ENCODE measurements around the gene CFAP74.
"Not testable (repeated sequence)": the region's sequence is repeated elsewhere in the genome, so short reads cannot be mapped to it uniquely, and the experiment has no call there.

The CFAP74 gene

GRCh38 chr1:1893997-1894353, 109.6 kb downstream of the CFAP74 start:
- Histone ChIP-seq H3K4me3 (ENCODE audit: low read depth, low read length) (no peak overlapping the region), H3K4me1 (ENCODE audit: control insufficient read depth, insufficient read depth, low read length) (peaks cover 5% of the 10 kb centered on the region), H3K9me3 (ENCODE audit: control insufficient read depth, insufficient read depth, low read length) (no peaks in the 10 kb centered on the region), H3K36me3 (ENCODE audit: control insufficient read depth, insufficient read depth, low read length) (no peaks in the 10 kb centered on the region), H3K9ac (ENCODE audit: low read depth, low read length) (no peak overlapping the region), H3K27me3 (ENCODE audit: control insufficient read depth, insufficient read depth, low read length) (no peaks in the 10 kb centered on the region)

GRCh38 chr1:1893291-1893985, 110.1 kb downstream of the CFAP74 start:
- Histone ChIP-seq H3K4me3 (ENCODE audit: low read depth, low read length) (no peak overlapping the region), H3K36me3 (ENCODE audit: control insufficient read depth, insufficient read depth, low read length) (no peaks in the 10 kb centered on the region), H3K9ac (ENCODE audit: low read depth, low read length) (no peak overlapping the region), H3K9me3 (ENCODE audit: control insufficient read depth, insufficient read depth, low read length) (no peaks in the 10 kb centered on the region), H3K27me3 (ENCODE audit: control insufficient read depth, insufficient read depth, low read length) (no peaks in the 10 kb centered on the region), H3K4me1 (ENCODE audit: control insufficient read depth, insufficient read depth, low read length) (peaks cover 5% of the 10 kb centered on the region)

- H3K36me3 ChIP-seq (ENCODE audit: control insufficient read depth, insufficient read depth, low read length): no peaks in the 10 kb centered on the region
- no peaks in the 10 kb centered on the region for H3K9me3 ChIP-seq (ENCODE audit: control insufficient read depth, insufficient read depth, low read length)
- H3K4me3 ChIP-seq (ENCODE audit: low read depth, low read length): no peak overlapping the region
- no peaks in the 10 kb centered on the region for H3K27me3 ChIP-seq (ENCODE audit: control insufficient read depth, insufficient read depth, low read length)
- H3K9ac ChIP-seq (ENCODE audit: low read depth, low read length): no peak overlapping the region
- peaks cover 7% of the 10 kb centered on the region for H3K4me1 ChIP-seq (ENCODE audit: control insufficient read depth, insufficient read depth, low read length)
These were observed 110.8 kb downstream of the CFAP74 start for GRCh38 chr1:1892763-1893120.

- Histone ChIP-seq H3K27me3 (ENCODE audit: control insufficient read depth, insufficient read depth, low read length) (no peaks in the 10 kb centered on the region), H3K4me1 (ENCODE audit: control insufficient read depth, insufficient read depth, low read length) (peaks cover 7% of the 10 kb centered on the region), H3K36me3 (ENCODE audit: control insufficient read depth, insufficient read depth, low read length) (no peaks in the 10 kb centered on the region), H3K4me3 (ENCODE audit: low read depth, low read length) (peak overlapping the region; percentile 56), H3K9ac (ENCODE audit: low read depth, low read length) (peak overlapping the region; percentile 24), H3K9me3 (ENCODE audit: control insufficient read depth, insufficient read depth, low read length) (no peaks in the 10 kb centered on the region)
These were observed 111.4 kb downstream of the CFAP74 start for GRCh38 chr1:1892079-1892762.

GRCh38 chr1:1891349-1892078, 112.1 kb downstream of the CFAP74 start:
- Histone ChIP-seq H3K4me1 (ENCODE audit: control insufficient read depth, insufficient read depth, low read length) (peaks cover 7% of the 10 kb centered on the region), H3K9ac (ENCODE audit: low read depth, low read length) (peak overlapping the region; percentile 24), H3K9me3 (ENCODE audit: control insufficient read depth, insufficient read depth, low read length) (no peaks in the 10 kb centered on the region), H3K4me3 (ENCODE audit: low read depth, low read length) (peak overlapping the region; percentile 56), H3K36me3 (ENCODE audit: control insufficient read depth, insufficient read depth, low read length) (no peaks in the 10 kb centered on the region), H3K27me3 (ENCODE audit: control insufficient read depth, insufficient read depth, low read length) (no peaks in the 10 kb centered on the region)

GRCh38 chr1:1890506-1891348, 112.9 kb downstream of the CFAP74 start, which contains the start of gene GNB1:
TSS of gene GNB1 (minus strand) at chr1:1891087. CDS start at chr1:1825453, 65,634 bp downstream.
- no peaks in the 10 kb centered on the region for H3K36me3 ChIP-seq (ENCODE audit: control insufficient read depth, insufficient read depth, low read length)
- peak within 1 kb of the TSS; percentile 68 for H3K4me3 ChIP-seq (ENCODE audit: low read depth, low read length)
- H3K4me1 ChIP-seq (ENCODE audit: control insufficient read depth, insufficient read depth, low read length): peaks cover 7% of the 10 kb centered on the region
- peak within 1 kb of the TSS; percentile 79 for H3K9ac ChIP-seq (ENCODE audit: low read depth, low read length)
- no peaks in the 10 kb centered on the region for H3K27me3 ChIP-seq (ENCODE audit: control insufficient read depth, insufficient read depth, low read length)
- no peaks in the 10 kb centered on the region for H3K9me3 ChIP-seq (ENCODE audit: control insufficient read depth, insufficient read depth, low read length)

GRCh38 chr1:1889847-1890505, 113.6 kb downstream of the CFAP74 start:
- Histone ChIP-seq H3K9me3 (ENCODE audit: control insufficient read depth, insufficient read depth, low read length) (no peaks in the 10 kb centered on the region), H3K36me3 (ENCODE audit: control insufficient read depth, insufficient read depth, low read length) (no peaks in the 10 kb centered on the region), H3K27me3 (ENCODE audit: control insufficient read depth, insufficient read depth, low read length) (no peaks in the 10 kb centered on the region), H3K4me1 (ENCODE audit: control insufficient read depth, insufficient read depth, low read length) (peaks cover 4% of the 10 kb centered on the region), H3K4me3 (ENCODE audit: low read depth, low read length) (peak overlapping the region; percentile 68), H3K9ac (ENCODE audit: low read depth, low read length) (peak overlapping the region; percentile 79)

- Histone ChIP-seq H3K9ac (ENCODE audit: low read depth, low read length) (peak overlapping the region; percentile 79), H3K9me3 (ENCODE audit: control insufficient read depth, insufficient read depth, low read length) (no peaks in the 10 kb centered on the region), H3K27me3 (ENCODE audit: control insufficient read depth, insufficient read depth, low read length) (no peaks in the 10 kb centered on the region), H3K36me3 (ENCODE audit: control insufficient read depth, insufficient read depth, low read length) (peaks cover 5% of the 10 kb centered on the region), H3K4me3 (ENCODE audit: low read depth, low read length) (peak overlapping the region; percentile 68), H3K4me1 (ENCODE audit: control insufficient read depth, insufficient read depth, low read length) (peaks cover 2% of the 10 kb centered on the region)
These were observed 114.4 kb downstream of the CFAP74 start for GRCh38 chr1:1889090-1889750.

GRCh38 chr1:1883890-1884289, 119.7 kb downstream of the CFAP74 start:
- H3K27me3 ChIP-seq (ENCODE audit: control insufficient read depth, insufficient read depth, low read length); H3K9me3 ChIP-seq (ENCODE audit: control insufficient read depth, insufficient read depth, low read length); H3K36me3 ChIP-seq (ENCODE audit: control insufficient read depth, insufficient read depth, low read length); H3K9ac ChIP-seq (ENCODE audit: low read depth, low read length); H3K4me3 ChIP-seq (ENCODE audit: low read depth, low read length): not testable (repeated sequence)
- peaks cover 11% of the 10 kb centered on the region for H3K4me1 ChIP-seq (ENCODE audit: control insufficient read depth, insufficient read depth, low read length)

GRCh38 chr1:1883092-1883873, 120.3 kb downstream of the CFAP74 start:
- Histone ChIP-seq H3K9me3 (ENCODE audit: control insufficient read depth, insufficient read depth, low read length) (no peaks in the 10 kb centered on the region), H3K36me3 (ENCODE audit: control insufficient read depth, insufficient read depth, low read length) (peaks cover 8% of the 10 kb centered on the region), H3K4me1 (ENCODE audit: control insufficient read depth, insufficient read depth, low read length) (peaks cover 11% of the 10 kb centered on the region), H3K4me3 (ENCODE audit: low read depth, low read length) (no peak overlapping the region), H3K27me3 (ENCODE audit: control insufficient read depth, insufficient read depth, low read length) (no peaks in the 10 kb centered on the region), H3K9ac (ENCODE audit: low read depth, low read length) (no peak overlapping the region)

All from iPS-15b (cell line).